ENCODE data around the gene ACTN4. TPM values are rescaled to one million over a fixed set of nuclear protein-coding genes. Genes with fewer than 3 reads are reported as not detected.
"Not testable (repeated sequence)": the region's sequence is repeated elsewhere in the genome, so short reads cannot be mapped to it uniquely, and the experiment has no call there.

Gene ACTN4
- 100 to 1,000 TPM; 139 to 419 (median 299) TPM for total RNA-seq
- polyA plus RNA-seq, result 100 to 1,000 TPM; 188 to 458 TPM
- long read RNA-seq, donor 1, full-length matches to known transcripts, result 12 of 33 reads
- long read RNA-seq, donor 1, partial matches to known transcripts, result 17 of 33 reads
- long read RNA-seq, donor 1, other reads (novel, unspliced or antisense), result 4 of 33 reads
- long read RNA-seq, donor 2, full-length matches to known transcripts, result 20 of 50 reads
- long read RNA-seq, donor 2, partial matches to known transcripts, result 30 of 50 reads
- long read RNA-seq, donor 2, other reads (novel, unspliced or antisense), result 0 of 50 reads
- long read RNA-seq, donor 3, full-length matches to known transcripts, result 35 of 67 reads
- long read RNA-seq, donor 3, partial matches to known transcripts, result 25 of 67 reads
- long read RNA-seq, donor 3, other reads (novel, unspliced or antisense), result 7 of 67 reads

- TF ChIP-seq POLR2A (IDR thresholded peaks at IDR 0.05) (peak; percentile 95), CTCF (IDR thresholded peaks at IDR 0.05) (peak in 1 of 3 donors; percentile 26), EP300 (IDR thresholded peaks at IDR 0.05) (no peak)
- no peaks in the 10 kb centered on the region for H3K9me3 ChIP-seq
- intact Hi-C loops (cut with DNase I), result loop anchor here (5.0 to 10.0 kb wide), 4 partner anchors 80 to 205 kb away; partner anchors contain the start of genes ECH1 (in 1 of the 4) and HNRNPL (in 1 of the 4)
- H3K27me3 ChIP-seq, result no peaks in the 10 kb centered on the region
- H3K27ac ChIP-seq, result peak within 1 kb of the TSS; percentile 27 to 47
- WGBS, 3 donors, result 0% methylated on average over 57 to 77 of the region's 77 CpGs
- H3K4me1 ChIP-seq (ENCODE audit: insufficient read depth), result peaks cover 26% of the 10 kb centered on the region
- H3K36me3 ChIP-seq, result no peaks in the 10 kb centered on the region
- peak; percentile 99 to 100 (median 100) for DNase-seq
- H3K4me3 ChIP-seq, result peak within 1 kb of the TSS; percentile 77
Observed at GRCh38 chr19:38647368-38647965, at the start of gene ACTN4. ACTN4 (plus strand) TSS chr19:38647649; CDS start chr19:38647746, 97 bp downstream.

DNA sequence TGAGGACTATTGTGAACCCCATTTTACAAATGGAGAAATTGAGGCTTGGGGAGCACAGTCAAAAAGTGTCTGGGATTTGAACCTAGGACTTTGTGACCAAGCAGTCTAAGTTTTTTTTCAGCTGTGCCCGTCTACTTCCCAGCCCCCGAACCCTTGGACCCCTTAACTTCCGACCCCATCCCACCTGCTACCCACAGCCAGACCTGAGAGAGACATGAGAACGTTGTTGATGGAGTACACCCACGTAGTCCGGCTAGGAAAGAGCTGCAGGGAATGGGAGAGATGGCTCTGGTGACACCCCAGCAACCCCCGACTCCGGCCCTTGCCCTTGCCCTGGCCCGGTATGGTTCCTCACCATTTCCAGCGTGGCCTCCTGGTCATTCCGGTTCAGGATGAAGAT, 47.7 kb upstream of the ACTN4 start:
- no peak for DNase-seq
- TF ChIP-seq POLR2A (IDR thresholded peaks at IDR 0.05), result no peak
- TF ChIP-seq CTCF (IDR thresholded peaks at IDR 0.05), result no peak
- no peak for TF ChIP-seq EP300 (IDR thresholded peaks at IDR 0.05)
- no peaks in the 10 kb centered on the region for H3K27me3 ChIP-seq
- H3K4me3 ChIP-seq, result no peak overlapping the region
- H3K4me1 ChIP-seq (ENCODE audit: insufficient read depth), result no peaks in the 10 kb centered on the region
- 77 to 82% (median 82%) methylated on average over 11 of the region's 11 CpGs for WGBS, 3 donors
- H3K27ac ChIP-seq, result no peak overlapping the region
- no peaks in the 10 kb centered on the region for H3K9me3 ChIP-seq
- no peaks in the 10 kb centered on the region for H3K36me3 ChIP-seq
- intact Hi-C loops (cut with DNase I), result loop anchor here in 1 of 4 donors (10.0 kb wide), 1 partner anchor 85 kb away; no protein-coding TSS in a partner anchor

DNA sequence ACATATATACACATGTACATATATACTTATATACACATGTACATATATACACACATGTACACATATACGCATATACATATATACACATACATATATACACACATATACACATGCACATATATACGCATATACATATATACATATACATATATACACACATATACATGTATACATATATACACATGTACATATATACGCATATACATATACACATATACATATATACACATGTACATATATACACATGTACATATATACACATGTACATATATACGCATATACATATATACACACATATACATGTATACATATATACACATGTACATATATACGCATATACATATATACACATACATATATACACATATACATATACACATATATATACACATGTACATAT, 44.6 kb upstream of the ACTN4 start:
- H3K9me3 ChIP-seq; DNase-seq; H3K36me3 ChIP-seq; H3K4me1 ChIP-seq (ENCODE audit: insufficient read depth); H3K4me3 ChIP-seq; H3K27me3 ChIP-seq; H3K27ac ChIP-seq: not testable (repeated sequence)
- WGBS, 3 donors, result 94 to 96% (median 95%) methylated on average over 5 of the region's 5 CpGs
- intact Hi-C loops (cut with DNase I), result loop anchor here in 1 of 4 donors (10.0 kb wide), 1 partner anchor 88 kb away; no protein-coding TSS in a partner anchor

GRCh38 chr19:38606131-38606530, 41.3 kb upstream of the ACTN4 start:
- Histone ChIP-seq H3K4me3 (no peak overlapping the region), H3K27me3 (no peaks in the 10 kb centered on the region), H3K4me1 (ENCODE audit: insufficient read depth) (no peaks in the 10 kb centered on the region), H3K27ac (no peak overlapping the region), H3K36me3 (no peaks in the 10 kb centered on the region), H3K9me3 (no peaks in the 10 kb centered on the region)
- no peak for TF ChIP-seq CTCF (IDR thresholded peaks at IDR 0.05)
- TF ChIP-seq EP300 (IDR thresholded peaks at IDR 0.05), result no peak
- TF ChIP-seq POLR2A (IDR thresholded peaks at IDR 0.05), result no peak
- no peak for DNase-seq
- 74 to 83% (median 76%) methylated on average over 6 of the region's 6 CpGs for WGBS, 3 donors
- intact Hi-C loops (cut with DNase I), result loop anchor here in 1 of 4 donors (10.0 kb wide), 1 partner anchor 91 kb away; no protein-coding TSS in a partner anchor

All from ovary (tissue), 10 donors.